Activated naive CD4-positive, alpha-beta T cell treated with anti-CD3 and anti-CD28 coated beads, Interleukin-2, amount 50 U/mL, for 24 hours (primary cell): ENCODE results near the gene SSH3.

Experiments
- H3K27ac Mint-ChIP-seq: one replicate; pipeline ENCODE4 v1.8.0; 2021; ENCODE audit warnings: mild to moderate bottlenecking, mixed read lengths
- H3K27me3 Mint-ChIP-seq: one replicate; pipeline ENCODE4 v1.8.0; 2021; ENCODE audit warnings: mixed read lengths
- H3K36me3 Mint-ChIP-seq: one replicate; pipeline ENCODE4 v1.8.0; 2021; ENCODE audit warnings: mixed read lengths
- H3K4me1 Mint-ChIP-seq: one replicate; pipeline ENCODE4 v1.8.0; 2021; ENCODE audit warnings: mixed read lengths
- H3K4me3 Mint-ChIP-seq: one replicate; pipeline ENCODE4 v1.8.0; 2021; ENCODE audit warnings: mild to moderate bottlenecking, mixed read lengths
- H3K9me3 Mint-ChIP-seq: one replicate; pipeline ENCODE4 v1.8.0; 2021; ENCODE audit warnings: mixed read lengths

The SSH3 gene

DNA sequence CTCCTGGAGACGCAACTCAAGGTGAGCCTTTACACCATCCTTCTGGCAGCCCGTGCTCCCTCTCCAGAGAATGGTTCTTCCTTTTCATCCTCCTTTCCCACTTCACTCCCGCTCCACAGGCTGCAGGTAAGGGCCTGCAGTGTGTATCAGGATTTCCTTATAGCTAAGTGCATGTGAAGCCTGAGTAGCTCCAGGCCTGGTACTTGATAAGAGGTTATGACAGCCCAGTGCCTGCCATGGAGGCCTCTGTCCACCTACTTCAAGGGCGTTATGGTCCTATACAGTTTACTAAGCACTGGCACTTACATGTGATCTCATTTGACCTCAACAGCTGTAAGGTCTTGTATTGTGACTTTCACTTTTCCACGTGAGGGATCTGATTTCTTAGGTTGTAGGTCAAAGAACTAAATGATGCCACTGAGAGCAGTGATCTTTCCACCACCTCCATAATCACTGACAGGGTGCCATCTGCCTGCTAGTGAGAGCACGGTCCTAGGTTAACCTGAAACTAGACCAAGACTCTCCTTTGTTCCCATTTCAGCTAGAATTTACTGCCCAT lies 18.1 kb downstream of the SSH3 start:
- Mint-ChIP-seq H3K4me1 (peaks cover 18% of the 10 kb centered on the region), H3K27ac (no peak overlapping the region), H3K36me3 (peaks cover 2% of the 10 kb centered on the region), H3K9me3 (no peaks in the 10 kb centered on the region), H3K27me3 (no peaks in the 10 kb centered on the region), H3K4me3 (no peak overlapping the region)

DNA sequence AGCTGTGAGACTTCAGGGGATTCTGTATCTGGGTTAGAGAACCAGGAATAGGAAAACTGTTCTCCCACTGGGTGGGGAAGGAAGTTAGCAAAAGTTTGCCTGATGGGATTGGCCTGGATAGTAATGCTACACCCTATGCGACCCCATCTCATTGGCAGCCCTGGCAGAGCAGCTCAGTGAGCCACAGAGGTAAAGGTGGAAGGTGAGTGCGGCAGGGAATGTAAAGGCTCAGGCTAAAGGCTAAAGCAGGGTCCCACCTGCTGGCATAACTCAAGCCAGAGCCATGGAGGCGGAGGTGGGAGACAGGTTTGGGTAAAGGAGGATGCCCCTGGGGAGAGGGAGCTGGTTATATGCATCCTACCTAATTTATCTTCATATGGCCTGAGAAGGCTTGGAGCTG lies 18.7 kb downstream of the SSH3 start:
- H3K36me3 Mint-ChIP-seq: peaks cover 2% of the 10 kb centered on the region
- H3K27ac Mint-ChIP-seq: no peak overlapping the region
- peaks cover 15% of the 10 kb centered on the region for H3K4me1 Mint-ChIP-seq
- H3K27me3 Mint-ChIP-seq: no peaks in the 10 kb centered on the region
- H3K4me3 Mint-ChIP-seq: no peak overlapping the region
- H3K9me3 Mint-ChIP-seq: no peaks in the 10 kb centered on the region

DNA sequence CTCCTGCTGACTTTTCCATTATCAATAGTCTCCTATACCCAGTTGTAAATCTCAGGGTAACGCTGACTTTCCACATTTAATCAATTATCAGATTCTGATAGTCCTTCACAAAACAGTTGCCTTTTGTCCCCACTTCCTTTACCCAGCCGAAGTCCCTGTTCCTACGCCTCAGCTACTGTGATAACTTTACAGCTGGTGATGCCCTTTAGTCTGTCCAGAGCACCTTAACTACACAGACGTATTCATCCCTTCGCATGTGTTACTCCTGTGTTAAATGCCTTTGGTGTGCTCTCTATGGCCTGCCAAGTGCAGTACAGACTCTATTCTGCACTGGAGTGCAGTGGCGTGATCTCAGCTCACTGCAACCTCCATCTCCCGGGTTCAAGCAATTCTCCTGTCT lies 20.2 kb downstream of the SSH3 start:
- Mint-ChIP-seq H3K27me3 (no peaks in the 10 kb centered on the region), H3K27ac (no peak overlapping the region), H3K4me3 (no peak overlapping the region), H3K36me3 (peaks cover 2% of the 10 kb centered on the region), H3K4me1 (peaks cover 6% of the 10 kb centered on the region), H3K9me3 (no peaks in the 10 kb centered on the region)

DNA sequence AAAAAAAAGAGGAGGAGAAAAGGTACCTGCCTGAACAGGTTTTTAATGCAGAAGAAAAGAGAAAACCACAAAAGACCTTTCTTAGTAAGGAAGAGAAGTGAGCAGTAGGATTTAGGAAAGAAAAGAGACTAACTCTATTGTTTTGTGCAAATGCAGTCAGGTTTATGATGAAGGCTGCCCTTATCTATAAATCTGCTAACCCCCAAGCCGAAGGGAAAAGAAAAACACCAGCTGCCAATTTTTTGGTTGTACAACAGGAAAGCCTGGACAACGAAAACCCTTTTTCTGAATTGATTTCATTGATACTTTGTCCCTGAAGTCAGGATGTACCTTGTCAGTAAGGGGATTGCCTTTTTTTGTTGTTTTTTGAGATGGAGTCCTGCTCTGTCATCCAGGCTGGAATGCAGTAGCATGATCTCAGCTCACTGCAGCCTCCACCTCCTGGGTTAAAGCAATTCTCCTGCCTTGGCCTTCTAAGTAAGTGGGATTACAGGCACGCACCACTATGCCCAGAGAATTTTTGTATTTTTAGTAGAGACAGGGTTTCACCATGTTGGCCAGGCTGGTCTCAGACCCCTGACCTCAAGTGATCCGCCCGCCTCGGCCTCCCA lies 28.9 kb downstream of the SSH3 start:
- Mint-ChIP-seq H3K36me3 (no peaks in the 10 kb centered on the region), H3K27ac (no peak overlapping the region), H3K27me3 (no peaks in the 10 kb centered on the region), H3K9me3 (no peaks in the 10 kb centered on the region), H3K4me3 (no peak overlapping the region), H3K4me1 (no peaks in the 10 kb centered on the region)

DNA sequence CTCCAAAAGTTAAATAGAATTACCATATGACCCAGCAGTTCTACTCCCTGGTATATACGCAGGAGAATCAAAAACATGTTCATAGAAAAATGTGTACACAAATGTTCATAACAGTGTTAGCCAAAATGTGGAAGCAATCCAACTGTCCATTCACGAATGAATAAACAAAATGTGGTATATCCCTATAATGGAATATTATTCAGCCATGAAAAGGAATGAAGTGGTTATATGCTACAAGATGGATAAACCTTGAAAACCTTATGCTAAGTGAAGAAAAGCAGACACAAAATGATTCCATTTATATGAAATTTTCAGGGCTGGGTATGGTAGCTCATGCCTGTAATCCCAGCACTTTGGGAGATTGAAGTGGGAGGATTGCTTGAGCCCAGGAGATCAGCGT lies 33.9 kb downstream of the SSH3 start:
- Mint-ChIP-seq H3K27me3 (no peaks in the 10 kb centered on the region), H3K9me3 (no peaks in the 10 kb centered on the region), H3K36me3 (no peaks in the 10 kb centered on the region), H3K27ac (no peak overlapping the region), H3K4me3 (no peak overlapping the region), H3K4me1 (no peaks in the 10 kb centered on the region)

DNA sequence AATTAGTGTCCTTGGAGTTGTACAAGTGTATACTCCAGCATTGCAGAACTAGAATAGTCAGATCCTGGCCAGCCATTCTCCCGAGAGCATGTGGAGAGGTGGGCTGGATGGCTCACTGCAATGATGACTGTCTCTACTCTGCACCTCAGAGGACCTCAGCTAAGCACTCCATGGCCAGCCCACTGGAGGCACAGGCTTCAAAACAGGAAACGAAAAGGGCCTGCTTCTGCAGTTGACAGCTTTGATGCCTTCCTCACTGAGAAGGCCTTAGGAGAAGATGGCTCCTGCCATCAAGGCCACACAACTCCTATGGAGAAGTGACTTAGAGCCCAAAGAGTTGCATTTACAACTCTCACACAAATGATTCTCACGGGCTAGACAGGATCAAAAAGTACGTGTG lies 40.9 kb downstream of the SSH3 start:
- Mint-ChIP-seq H3K4me1 (peaks cover 42% of the 10 kb centered on the region), H3K9me3 (no peaks in the 10 kb centered on the region), H3K4me3 (peak overlapping the region; percentile 30), H3K27ac (peak overlapping the region; percentile 84), H3K27me3 (no peaks in the 10 kb centered on the region), H3K36me3 (no peaks in the 10 kb centered on the region)

DNA sequence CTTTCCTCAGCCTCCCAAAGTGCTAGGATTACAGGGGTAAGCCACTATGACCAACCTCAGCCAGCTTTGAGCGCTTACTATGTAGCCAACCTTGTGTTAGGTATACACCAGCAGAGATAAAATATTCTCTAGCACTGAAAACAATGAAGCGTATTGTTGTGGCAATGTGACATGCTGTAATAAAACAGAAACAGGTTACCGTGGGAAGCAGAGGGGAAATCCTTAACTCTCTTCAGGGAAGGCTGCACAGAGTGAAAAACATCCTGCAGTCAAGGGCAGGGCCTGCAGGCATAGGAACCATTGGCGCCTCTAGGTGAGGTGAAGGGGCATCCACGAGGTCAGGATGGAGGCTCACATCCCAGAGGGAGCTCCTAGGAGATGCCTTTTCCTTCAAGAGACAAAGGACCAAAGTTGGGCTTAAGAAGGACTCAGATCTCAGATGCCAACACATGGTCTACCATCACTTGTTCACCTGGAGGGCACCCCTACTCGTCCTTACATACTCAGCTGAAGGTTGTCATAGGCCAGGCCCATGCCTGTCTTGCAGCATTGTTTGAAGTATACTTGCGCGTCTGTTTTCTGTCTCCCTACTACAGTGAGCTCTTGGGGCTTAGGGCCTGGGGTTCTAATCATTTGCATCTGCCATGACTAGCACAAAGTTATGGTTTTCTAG lies 42.1 kb downstream of the SSH3 start:
- H3K27ac Mint-ChIP-seq: peak overlapping the region; percentile 73
- no peaks in the 10 kb centered on the region for H3K36me3 Mint-ChIP-seq
- H3K4me1 Mint-ChIP-seq: peaks cover 52% of the 10 kb centered on the region
- no peaks in the 10 kb centered on the region for H3K9me3 Mint-ChIP-seq
- H3K27me3 Mint-ChIP-seq: no peaks in the 10 kb centered on the region
- H3K4me3 Mint-ChIP-seq: peak overlapping the region; percentile 30

DNA sequence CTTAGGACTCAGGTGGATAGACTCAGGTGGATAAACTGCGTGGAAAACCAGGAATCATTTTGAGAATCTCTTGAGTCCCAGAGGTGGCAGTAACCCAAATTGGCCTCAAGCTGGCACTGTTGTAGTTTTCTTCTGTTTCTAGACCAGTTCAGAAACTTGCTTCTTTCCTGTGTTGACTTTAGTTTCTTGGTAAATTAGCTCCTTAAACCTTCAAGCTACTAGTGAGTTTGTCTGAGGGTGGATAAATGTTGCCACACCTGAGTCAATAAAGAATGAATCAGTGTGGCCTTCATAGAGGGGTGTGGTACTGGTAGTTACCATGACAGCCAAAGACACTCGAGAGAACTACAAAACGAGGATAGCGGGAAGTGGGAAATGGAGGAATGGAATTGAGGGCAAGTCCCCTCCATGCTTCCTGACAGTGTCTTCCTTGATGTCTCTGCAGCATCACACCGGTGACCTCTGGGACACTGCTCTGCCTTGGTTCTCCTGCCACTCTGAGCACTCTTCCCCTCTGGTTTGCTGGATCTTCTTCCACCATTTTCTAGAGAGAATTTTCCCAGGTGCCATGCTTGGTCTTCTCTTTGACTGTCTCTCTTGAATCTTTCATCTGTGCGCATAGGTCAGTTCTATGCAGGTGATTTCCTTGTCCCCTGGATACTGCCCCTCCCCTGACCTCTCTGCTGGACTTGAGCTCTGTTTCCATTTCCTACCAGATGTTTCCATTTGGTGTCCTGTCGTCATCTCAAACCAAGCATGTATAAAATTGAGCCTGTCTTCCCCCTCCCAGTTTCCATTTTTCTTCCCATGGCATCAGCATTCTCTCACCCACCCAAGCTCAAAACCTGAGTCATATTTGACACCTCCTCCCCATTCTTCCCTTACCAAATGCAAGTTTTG lies 42.8 kb downstream of the SSH3 start:
- H3K4me3 Mint-ChIP-seq: peak overlapping the region; percentile 30
- H3K27ac Mint-ChIP-seq: peak overlapping the region; percentile 73
- H3K9me3 Mint-ChIP-seq: no peaks in the 10 kb centered on the region
- H3K4me1 Mint-ChIP-seq: peaks cover 56% of the 10 kb centered on the region
- no peaks in the 10 kb centered on the region for H3K27me3 Mint-ChIP-seq
- H3K36me3 Mint-ChIP-seq: no peaks in the 10 kb centered on the region

DNA sequence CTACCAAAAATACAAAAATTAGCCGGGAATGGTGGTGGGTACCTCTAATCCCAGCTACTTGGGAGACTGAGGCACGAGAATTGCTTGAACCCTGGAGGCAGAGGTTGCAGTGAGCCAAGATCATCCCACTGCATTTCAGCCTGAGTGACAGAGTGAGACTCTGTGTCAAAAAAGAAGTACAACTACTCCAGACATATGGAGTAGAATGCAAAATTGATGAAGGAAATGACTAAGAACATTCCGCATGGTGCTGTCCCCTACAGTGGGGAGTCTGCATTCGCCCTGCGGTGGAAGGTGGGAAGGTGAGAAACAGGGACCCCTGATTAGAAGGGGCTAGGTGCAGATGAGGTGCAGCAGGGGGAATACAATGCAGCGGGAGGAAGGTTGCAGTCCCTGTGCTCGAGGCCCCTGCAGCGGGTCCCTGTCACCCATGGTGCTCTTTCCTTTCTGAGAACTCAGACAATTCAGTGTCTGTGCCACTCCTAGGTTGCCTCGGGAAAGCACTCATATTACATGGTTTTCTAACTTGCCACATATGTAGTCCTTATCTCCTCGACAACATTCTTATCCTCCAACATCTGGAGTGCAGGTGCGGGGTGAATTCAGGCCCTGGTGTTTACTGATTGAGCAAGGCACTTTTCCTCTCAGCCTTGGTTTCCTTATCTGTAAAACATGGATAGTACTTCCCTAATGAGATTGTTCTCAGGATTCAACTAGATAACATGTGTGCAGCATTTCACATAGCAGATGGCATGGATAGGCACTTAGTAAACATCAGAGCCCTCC lies 44.8 kb downstream of the SSH3 start:
- H3K36me3 Mint-ChIP-seq: no peaks in the 10 kb centered on the region
- H3K9me3 Mint-ChIP-seq: no peaks in the 10 kb centered on the region
- peak overlapping the region; percentile 5 for H3K27ac Mint-ChIP-seq
- no peak overlapping the region for H3K4me3 Mint-ChIP-seq
- H3K27me3 Mint-ChIP-seq: no peaks in the 10 kb centered on the region
- peaks cover 68% of the 10 kb centered on the region for H3K4me1 Mint-ChIP-seq

DNA sequence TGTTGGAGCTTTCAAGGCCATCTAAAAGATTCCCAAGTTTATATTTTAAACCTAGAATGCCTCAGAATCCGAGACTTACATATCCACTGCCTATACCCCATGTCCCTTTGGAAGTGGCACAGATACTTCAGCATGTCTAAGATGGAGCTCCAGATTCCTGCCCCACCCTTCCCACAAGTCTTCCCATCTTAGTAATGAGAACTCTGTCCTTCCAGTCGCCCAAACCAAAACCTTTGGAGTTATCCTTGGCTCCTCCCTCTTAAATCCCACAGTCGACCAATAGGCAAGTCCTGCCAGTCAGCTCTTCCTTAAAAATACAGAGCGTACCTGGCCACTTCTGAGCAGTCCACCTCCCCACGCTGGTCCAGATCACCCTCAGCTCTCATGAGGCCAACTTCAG lies 45.7 kb downstream of the SSH3 start:
- Mint-ChIP-seq H3K36me3 (no peaks in the 10 kb centered on the region), H3K9me3 (no peaks in the 10 kb centered on the region), H3K27me3 (no peaks in the 10 kb centered on the region), H3K4me3 (no peak overlapping the region), H3K27ac (peak overlapping the region; percentile 83), H3K4me1 (peaks cover 71% of the 10 kb centered on the region)

DNA sequence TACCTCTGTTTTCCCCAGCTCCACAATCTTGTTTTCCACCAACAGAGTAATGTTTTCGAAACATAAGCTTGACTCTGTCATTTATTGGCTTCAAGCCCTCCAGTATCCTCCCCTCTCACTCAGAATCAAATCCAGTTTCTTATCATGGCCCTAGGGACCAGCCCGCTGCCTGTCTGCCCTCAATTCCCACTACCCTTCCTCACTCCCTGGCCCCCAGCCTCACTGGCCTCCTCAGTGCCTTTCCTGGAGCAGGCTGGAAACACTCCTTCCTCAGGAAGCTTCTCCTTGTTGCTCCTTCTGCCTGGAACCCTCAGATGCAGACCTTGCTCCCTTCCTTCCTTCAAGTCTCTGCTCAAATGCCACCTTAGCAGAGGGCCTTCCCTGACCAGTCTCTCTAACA lies 46.1 kb downstream of the SSH3 start:
- Mint-ChIP-seq H3K4me3 (no peak overlapping the region), H3K27ac (peak overlapping the region; percentile 83), H3K4me1 (peaks cover 71% of the 10 kb centered on the region), H3K36me3 (no peaks in the 10 kb centered on the region), H3K27me3 (no peaks in the 10 kb centered on the region), H3K9me3 (no peaks in the 10 kb centered on the region)

DNA sequence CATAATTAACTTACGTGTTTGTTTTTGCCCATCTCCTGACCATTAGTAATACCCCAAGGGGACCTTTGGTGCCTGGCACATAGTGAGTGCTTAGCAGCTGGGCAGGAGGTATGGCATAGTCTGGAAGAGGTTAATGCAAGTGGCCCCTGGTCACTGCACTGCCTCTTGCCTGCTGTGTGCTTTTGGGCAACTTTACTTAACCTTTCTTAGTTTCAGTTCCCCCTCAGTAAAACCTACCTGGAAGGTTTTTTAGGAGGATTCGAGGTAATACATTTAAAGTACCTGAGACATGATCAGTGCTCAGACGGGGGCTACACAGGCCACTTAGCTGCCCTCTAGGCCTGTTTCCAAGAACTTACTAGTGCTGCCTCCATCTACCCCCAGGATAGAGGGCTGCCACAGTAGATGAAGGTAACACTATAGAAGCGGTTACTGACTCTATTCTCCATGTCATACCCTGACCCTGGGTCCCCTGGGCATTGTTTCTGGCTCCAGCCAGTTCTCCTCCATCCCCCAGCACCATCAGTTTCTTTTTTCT lies 46.7 kb downstream of the SSH3 start:
- H3K27me3 Mint-ChIP-seq: no peaks in the 10 kb centered on the region
- H3K4me1 Mint-ChIP-seq: peaks cover 71% of the 10 kb centered on the region
- no peaks in the 10 kb centered on the region for H3K9me3 Mint-ChIP-seq
- peak overlapping the region; percentile 83 for H3K27ac Mint-ChIP-seq
- no peaks in the 10 kb centered on the region for H3K36me3 Mint-ChIP-seq
- no peak overlapping the region for H3K4me3 Mint-ChIP-seq

DNA sequence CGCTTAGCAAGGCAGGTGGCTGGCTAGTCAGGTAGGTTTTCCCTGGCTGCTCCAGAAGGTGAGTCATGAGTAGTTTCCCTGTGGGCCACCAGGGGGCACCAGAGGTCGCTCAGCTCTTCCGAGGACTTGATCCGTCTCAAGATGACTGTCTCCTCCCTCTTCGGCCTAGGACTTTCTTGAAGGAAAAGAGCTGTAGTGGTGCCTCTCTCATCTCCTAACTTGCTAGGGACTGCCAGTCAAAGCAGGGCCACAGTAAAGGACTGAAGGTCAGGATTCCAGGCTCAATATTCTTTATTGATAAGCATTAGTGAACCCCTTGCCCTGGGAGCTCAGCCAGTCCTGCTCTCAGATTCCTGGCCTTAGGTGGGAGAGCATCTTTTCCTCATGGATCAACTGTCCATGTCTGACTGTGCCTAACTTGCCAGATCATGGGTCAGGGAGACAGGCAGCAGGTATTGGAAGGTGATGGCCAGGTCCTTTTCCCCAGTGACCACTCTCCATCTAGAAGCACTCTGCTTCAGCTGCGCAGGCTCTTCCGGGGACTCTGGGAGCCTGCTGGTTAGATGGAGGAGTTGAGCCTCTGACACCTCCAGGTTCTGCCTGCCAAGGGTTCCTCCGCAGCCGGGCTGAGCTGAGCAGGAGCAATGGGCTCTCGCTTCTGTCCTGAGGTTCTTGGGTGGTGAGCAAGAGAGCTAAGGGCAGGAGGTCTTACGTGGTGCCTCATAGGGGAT lies 48.1 kb downstream of the SSH3 start:
- Mint-ChIP-seq H3K4me3 (peak overlapping the region; percentile 68), H3K4me1 (peaks cover 62% of the 10 kb centered on the region), H3K27ac (peak overlapping the region; percentile 88), H3K36me3 (no peaks in the 10 kb centered on the region), H3K27me3 (no peaks in the 10 kb centered on the region), H3K9me3 (no peaks in the 10 kb centered on the region)

DNA sequence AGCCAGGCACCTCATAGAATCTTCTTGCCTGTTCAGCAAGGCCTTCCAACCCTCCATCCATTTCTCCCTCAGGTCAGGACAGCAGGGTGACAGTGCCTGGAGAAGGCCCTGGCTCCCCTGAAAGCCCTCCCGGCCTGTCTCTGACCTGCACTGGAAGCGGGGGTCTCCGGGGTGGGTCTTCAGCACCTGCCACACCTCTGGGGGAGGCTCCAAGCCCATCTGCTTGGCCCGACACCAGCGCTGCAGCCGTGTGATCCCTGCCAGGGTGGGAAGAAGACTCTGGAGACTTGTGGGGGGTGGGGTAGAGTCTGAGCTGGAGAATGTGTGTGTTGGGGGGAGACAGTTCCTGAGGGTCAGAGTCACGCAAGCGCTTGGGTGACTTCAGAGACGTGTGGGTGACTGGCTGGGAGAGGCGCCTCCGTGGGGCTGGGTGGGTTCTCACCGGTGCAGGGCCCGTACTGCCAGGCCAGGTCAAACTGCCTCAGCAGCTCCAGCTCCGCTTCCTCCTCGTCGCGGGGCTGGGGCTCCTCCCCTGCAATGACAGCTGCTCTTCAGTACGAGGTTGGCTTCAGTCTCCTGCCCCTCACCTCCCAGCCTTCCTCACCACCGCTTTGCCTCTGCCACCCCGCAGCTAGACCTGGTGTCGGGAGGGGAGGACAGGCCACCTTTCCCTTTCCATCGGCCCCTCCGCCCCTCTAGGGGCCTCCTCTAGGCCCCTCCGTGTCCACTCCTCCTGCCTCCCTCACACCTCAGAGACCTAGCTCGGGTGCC lies 49.4 kb downstream of the SSH3 start:
- no peaks in the 10 kb centered on the region for H3K27me3 Mint-ChIP-seq
- H3K36me3 Mint-ChIP-seq: no peaks in the 10 kb centered on the region
- H3K9me3 Mint-ChIP-seq: no peaks in the 10 kb centered on the region
- peak overlapping the region; percentile 98 for H3K4me3 Mint-ChIP-seq
- H3K27ac Mint-ChIP-seq: peak overlapping the region; percentile 99
- peaks cover 64% of the 10 kb centered on the region for H3K4me1 Mint-ChIP-seq
